Heart right ventricle (tissue), 16 donors: ENCODE data around the gene VEGFA. TPM values are rescaled to one million over a fixed set of nuclear protein-coding genes. Genes with fewer than 3 reads are reported as not detected.
A peak's percentile ranks its signal among the peaks of the same experiment; 100 is the strongest.

Source experiments
- ATAC-seq, 8 donors: fragments of 200-7000 bp; cut with Tn5 transposase; one replicate each; pipeline ENCODE4 v1.9.1; 2020; ENCODE audit warnings: mild to moderate bottlenecking in 8 of 8, moderate library complexity in 8 of 8, moderate number of reproducible peaks in 1 of 8
- DNase-seq, 2 donors: peaks; one replicate each; pipeline ENCODE4 v3.0.0-alpha.2; 2020
- H3K27ac ChIP-seq, 10 donors: fragments of 200-600 bp; sonication (generic) in 2 of 10; one replicate each; pipeline versions ENCODE4 v1.5.0 to v1.8.0; 2020 to 2022; ENCODE audit warnings: mild to moderate bottlenecking in 3 of 10
- H3K27me3 ChIP-seq, 7 donors: fragments of 200-600 bp; one replicate each; pipeline ENCODE4 v1.8.0; 2021 to 2022; ENCODE audit warnings: mild to moderate bottlenecking in 2 of 7
- H3K36me3 ChIP-seq, 9 donors: fragments of 200-600 bp; sonication (generic) in 1 of 9; one replicate each; pipeline versions ENCODE4 v1.5.0 to v1.8.0; 2020 to 2022; ENCODE audit warnings: mild to moderate bottlenecking in 2 of 9
- H3K4me1 ChIP-seq, 9 donors: fragments of 200-600 bp; sonication (generic) in 1 of 9; one replicate each; pipeline versions ENCODE4 v1.5.0 to v1.8.0; 2020 to 2022; ENCODE audit warnings: mild to moderate bottlenecking in 4 of 9
- H3K4me3 ChIP-seq, 10 donors: fragments of 200-600 bp; sonication (generic) in 2 of 10; one replicate each; pipeline versions ENCODE4 v1.5.0 to v1.8.0; 2020 to 2022; ENCODE audit warnings: mild to moderate bottlenecking in 7 of 10, moderate library complexity in 2 of 10
- H3K9me3 ChIP-seq, 11 donors: fragments of 200-600 bp in 10 of 11; sonication (generic) in 2 of 11; one replicate each; pipeline versions ENCODE4 v1.5.0 to v1.8.0; 2013 to 2022; ENCODE audit warnings: mild to moderate bottlenecking in 2 of 11, control low read depth in 1 of 11, moderate library complexity in 1 of 11
- CTCF ChIP-seq, 9 donors: fragments of 200-600 bp; sonication (generic) in 2 of 9; IDR thresholded peaks; one replicate each; pipeline versions ENCODE4 v1.5.0 to v1.8.0; 2021 to 2022; ENCODE audit warnings: antibody characterized with exemption in 9 of 9, mild to moderate bottlenecking in 5 of 9, moderate library complexity in 1 of 9
- WGBS, 2 donors: extraction: QIAGEN DNeasy Blood & Tissue Kit; methylation state at CpG; one replicate each; pipeline ENCODE4 v1.1.7; 2013; ENCODE audit warnings: inconsistent platforms in 1 of 2; 5-methylcytosine and 5-hydroxymethylcytosine counted together
- intact Hi-C, 10 donors: fragments of 100-400 bp; cut with DNase I; formaldehyde crosslinking; loops; one replicate each; pipeline versions ENCODE4 v1.11.1 to v1.14.2; 2022
- polyA plus RNA-seq, 2 donors: library from polyadenylated mRNA; stranded (reverse); fragments of 200-250 nt; gene quantifications; one replicate each; pipeline ENCODE4 v1.2.3, GENCODE V29; 2013
- total RNA-seq, 10 donors: library from RNA; stranded (reverse); fragmentation: NEBNext Ultra II Directional in 3 of 10; extraction: Animal tissue kit (Norgen Biotek cat#: 25700) in 3 of 10; gene quantifications; one replicate each; pipeline versions ENCODE4 v1.2.1 to v1.2.4, GENCODE V29; 2021 to 2023
- donor health status: Arrhythmogenic right ventricular cardiomyopathy.
- donor health status: ischemic (EF 13 %, LVEDD 7.1; RV severe dilation, severe dysfunction).
- donor health status: healthy with polysubstance abuse.
- donor health status: DM: no; HTN: yes; CAD: no.
- donor health status: DM: no; HTN: no; CAD: no.
- donor health status: ischemic (EF 25% LVEDD 6.9; RV normal size, moderate dysfunction).
- donor health status: ischemic (EF 25% LVEDD 5.7; RV mildly dilated, moderate dysfunction).
- donor health status: healthy.
- donor health status: DM: yes; HTN: yes; CAD: no.
- donor health status: Ischemic cardiomyopathy.
- donor health status: ischemic (EF 35%, LVEDD 5.7; RV mildly dilated, moderate dysfunction).
- donor health status: nonischemic (EF 11% LVEDD 7.7; RV severe dilation, severe dysfunction).
- donor health status: DM: yes; HTN: yes; CAD: no.
- donor health status: PGD.
- donor health status: ischemic (EF 29% LVEDD 5.4; RV normal size, mild dysfunction).
- donor health status: nonischemic (EF 23%, LVEDD 6.1; RV moderate dilation, normal function).

VEGFA gene
- total and polyA plus RNA-seq, 12 donors = 133 to 456 (median 216) TPM

GRCh38 chr6:43805699-43806042 is 35.7 kb downstream of the VEGFA start:
- Histone ChIP-seq H3K4me1 (peaks cover 0 to 39% (median 3%) of the 10 kb centered on the region in 9 donors), H3K27me3 (no peaks in the 10 kb centered on the region), H3K4me3 (no peak overlapping the region), H3K27ac (no peak overlapping the region), H3K9me3 (no peaks in the 10 kb centered on the region), H3K36me3 (no peaks in the 10 kb centered on the region)
- ATAC-seq (no peak), DNase-seq (no peak)
- TF ChIP-seq CTCF (IDR thresholded peaks at IDR 0.05) = no peak
- intact Hi-C loops = no loop called here
- 86 to 88% methylated on average over 5 of the region's 5 CpGs for WGBS, 2 donors

- H3K27ac ChIP-seq = no peak overlapping the region
- ATAC-seq = no peak
- intact Hi-C loops = no loop called here
Observed at GRCh38 chr6:43806043-43806757, 36.2 kb downstream of the VEGFA start.

GRCh38 chr6:43806758-43807227 is 36.8 kb downstream of the VEGFA start:
- Histone ChIP-seq H3K27me3 (no peaks in the 10 kb centered on the region), H3K9me3 (no peaks in the 10 kb centered on the region), H3K4me3 (no peak overlapping the region), H3K27ac (no peak overlapping the region), H3K36me3 (no peaks in the 10 kb centered on the region), H3K4me1 (peaks cover 0 to 29% (median 0%) of the 10 kb centered on the region in 9 donors)
- intact Hi-C loops = no loop called here
- no peak for TF ChIP-seq CTCF (IDR thresholded peaks at IDR 0.05)
- DNase-seq (no peak), ATAC-seq (no peak)
- 89 to 92% methylated on average over 5 of the region's 5 CpGs for WGBS, 2 donors

More at GRCh38 chr6:43806043-43806757, 36.2 kb downstream of the VEGFA start:
- TF ChIP-seq CTCF (IDR thresholded peaks at IDR 0.05) = no peak
- no peak for DNase-seq
- Histone ChIP-seq H3K36me3 (no peaks in the 10 kb centered on the region), H3K27me3 (no peaks in the 10 kb centered on the region), H3K4me3 (no peak overlapping the region), H3K9me3 (no peaks in the 10 kb centered on the region), H3K4me1 (peaks cover 0 to 35% (median 1%) of the 10 kb centered on the region in 9 donors)
- WGBS, 2 donors = 83 to 85% methylated on average over 9 of the region's 9 CpGs

GRCh38 chr6:43807228-43808061 is 37.4 kb downstream of the VEGFA start:
- 58 to 63% methylated on average over 11 of the region's 11 CpGs for whole genome bisulfite sequencing, 2 donors
- no peak for TF ChIP-seq CTCF (IDR thresholded peaks at IDR 0.05)
- ATAC-seq = peak in 5 of 8 donors; percentile 15 to 49 (median 38)

More at GRCh38 chr6:43807228-43808061, 37.4 kb downstream of the VEGFA start:
- no peak overlapping the region for H3K4me3 ChIP-seq
- intact Hi-C loops = no loop called here
- no peaks in the 10 kb centered on the region for H3K36me3 ChIP-seq
- peaks cover 0 to 26% (median 0%) of the 10 kb centered on the region in 9 donors for H3K4me1 ChIP-seq
- no peak overlapping the region for H3K27ac ChIP-seq
- no peaks in the 10 kb centered on the region for H3K27me3 ChIP-seq
- DNase-seq = no peak
- no peaks in the 10 kb centered on the region for H3K9me3 ChIP-seq
